Subcutaneous abdominal adipose tissue (tissue), 5 donors: ENCODE measurements around the gene DLK1.

Experiments
- H3K27ac ChIP-seq: one replicate; pipeline ENCODE4 v1.7.0; 2013; ENCODE audit warnings: low read depth, mild to moderate bottlenecking, inconsistent platforms, low read length, moderate library complexity
- H3K27me3 ChIP-seq, 5 donors: one replicate each; pipeline ENCODE4 v1.7.0; 2013; ENCODE audit warnings: low read length in 5 of 5, inconsistent platforms in 1 of 5; ENCODE audit not compliant: control insufficient read depth in 5 of 5, insufficient read depth in 4 of 5
- H3K36me3 ChIP-seq, 5 donors: one replicate each; pipeline ENCODE4 v1.7.0; 2013; ENCODE audit warnings: low read length in 5 of 5; ENCODE audit not compliant: control insufficient read depth in 5 of 5, insufficient read depth in 5 of 5
- H3K4me1 ChIP-seq, 5 donors: one replicate each; pipeline ENCODE4 v1.7.0; 2013; ENCODE audit warnings: low read length in 5 of 5, mild to moderate bottlenecking in 3 of 5, moderate library complexity in 1 of 5; ENCODE audit not compliant: control insufficient read depth in 5 of 5, insufficient read depth in 5 of 5
- H3K4me3 ChIP-seq, 5 donors: one replicate each; pipeline ENCODE4 v1.7.0; 2013; ENCODE audit warnings: low read length in 5 of 5, low read depth in 1 of 5
- H3K9ac ChIP-seq, 5 donors: one replicate each; pipeline ENCODE4 v1.7.0; 2013; ENCODE audit warnings: low read length in 5 of 5, mild to moderate bottlenecking in 4 of 5, moderate library complexity in 3 of 5
- H3K9me3 ChIP-seq, 5 donors: one replicate each; pipeline ENCODE4 v1.7.0; 2013; ENCODE audit warnings: low read length in 5 of 5; ENCODE audit not compliant: control insufficient read depth in 5 of 5
- donor health status: healthy.
- donor health status: healthy.
- donor health status: healthy.
- donor health status: healthy.
- donor health status: healthy.

The DLK1 gene

DNA sequence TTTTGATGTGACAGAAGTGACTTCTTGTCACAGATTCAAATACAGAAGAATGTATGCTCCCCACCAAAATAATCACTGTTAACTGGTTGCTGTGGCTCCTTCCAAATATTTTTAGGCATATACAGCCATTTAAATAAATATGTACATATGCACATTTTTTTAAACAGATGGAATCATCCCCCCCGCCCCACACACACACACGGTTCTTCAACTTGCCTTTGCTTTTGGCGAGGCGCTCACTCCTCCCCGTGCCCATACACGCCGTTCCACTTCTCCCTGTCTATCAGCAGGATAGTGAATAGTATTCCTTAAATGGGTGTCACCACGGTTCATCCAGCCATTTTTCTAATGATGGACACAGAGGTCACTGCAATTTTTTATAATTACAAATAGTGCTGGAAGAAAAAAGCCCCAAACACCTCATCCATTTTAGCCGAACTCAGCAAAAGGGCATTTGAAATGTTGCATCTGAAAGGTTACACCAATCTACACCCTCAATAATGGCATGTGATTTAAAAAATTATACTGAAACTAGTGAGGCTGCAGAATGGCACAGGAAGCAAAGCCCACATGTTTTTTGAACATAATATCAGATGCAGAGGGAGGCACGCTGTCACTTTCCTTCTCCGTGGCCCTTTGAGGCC is 60.0 kb downstream of the DLK1 start:
- Histone ChIP-seq H3K4me1 (peaks cover 0 to 4% (median 0%) of the 10 kb centered on the region in 5 donors), H3K4me3 (no peak overlapping the region), H3K9me3 (no peaks in the 10 kb centered on the region), H3K36me3 (no peaks in the 10 kb centered on the region), H3K27ac (no peak overlapping the region), H3K9ac (no peak overlapping the region), H3K27me3 (peaks cover 2 to 12% (median 9%) of the 10 kb centered on the region in 5 donors)

DNA sequence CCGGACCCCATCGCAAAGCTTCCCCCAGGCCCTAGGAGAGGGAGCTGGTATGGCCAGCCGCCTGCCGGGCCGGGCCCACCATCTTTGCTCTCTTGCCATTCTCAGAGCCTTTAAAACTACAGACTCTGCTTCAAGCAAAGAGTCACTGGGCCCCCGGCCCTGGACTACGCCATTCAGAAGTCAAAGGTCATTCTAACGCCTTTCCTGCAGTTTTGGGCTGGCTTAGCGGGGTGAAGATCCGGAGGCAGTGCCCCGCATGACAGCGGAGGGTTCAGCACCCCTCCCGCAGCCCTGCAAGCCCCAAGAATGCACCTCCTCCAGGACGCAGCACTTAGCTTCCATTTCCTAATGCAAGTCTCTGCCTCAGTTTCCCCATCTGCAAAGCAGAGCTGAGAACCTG is 61.0 kb downstream of the DLK1 start:
- Histone ChIP-seq H3K27me3 (peaks cover 5 to 17% (median 10%) of the 10 kb centered on the region in 5 donors), H3K9me3 (no peaks in the 10 kb centered on the region), H3K4me1 (peaks cover 0 to 4% (median 0%) of the 10 kb centered on the region in 5 donors), H3K36me3 (no peaks in the 10 kb centered on the region), H3K27ac (no peak overlapping the region), H3K4me3 (no peak overlapping the region), H3K9ac (no peak overlapping the region)
